IMR-90 (cell line): Measurements from ENCODE around the gene GPR171. TPM values are rescaled to one million over a fixed set of nuclear protein-coding genes. Genes with fewer than 3 reads are reported as not detected.

Source experiments
- ATAC-seq: fragments of 200-7000 bp; cut with Tn5 transposase; 2 replicates; pipeline ENCODE4 v1.9.1; 2020; ENCODE audit warnings: low read depth, mild to moderate bottlenecking, moderate library complexity
- BruUV-seq: library from RNA; stranded (reverse); fragments of 400-500 nt; replicated peaks from 2 replicates; lab custom pipeline; 2021; lab: Mats Ljungman, UMichigan
- CTCF ChIA-PET: fragments of 300-600 bp; formaldehyde crosslinking; extraction: SDS; loops from one replicate; lab custom pipeline; 2021; ENCODE audit warnings: antibody characterized with exemption; lab: Yijun Ruan, JAX
- POLR2A ChIA-PET: fragments of 300-600 bp; sonication (Branson Sonifier 250); formaldehyde crosslinking; loops from one replicate; lab custom pipeline; 2022; ENCODE audit warnings: antibody characterized with exemption; ENCODE audit not compliant: unreplicated experiment; lab: Charles Lee
- DNase-seq: peaks from one replicate; pipeline ENCODE4 v3.0.0; 2013
- H2AFZ ChIP-seq: replicated peaks from 2 replicates; pipeline ENCODE3; 2013; ENCODE audit warnings: low read length, mild to moderate bottlenecking; ENCODE audit not compliant: poor library complexity
- H2AK5ac ChIP-seq: 2 replicates; pipeline ENCODE4 v1.6.1; 2013; ENCODE audit warnings: low read depth, low read length, inconsistent platforms
- H2AK9ac ChIP-seq: replicated peaks from 2 replicates; pipeline ENCODE3; 2013; ENCODE audit warnings: mild to moderate bottlenecking, low read depth, low read length, moderate library complexity; ENCODE audit not compliant: poor library complexity
- H2BK120ac ChIP-seq: 2 replicates; pipeline ENCODE4 v1.6.1; 2013; ENCODE audit warnings: low read depth, low read length, inconsistent platforms
- H2BK15ac ChIP-seq: 3 replicates; pipeline ENCODE4 v1.6.1; 2013; ENCODE audit warnings: low read depth, low read length, inconsistent platforms
- H2BK20ac ChIP-seq: 2 replicates; pipeline ENCODE4 v1.6.1; 2013; ENCODE audit warnings: low read depth, mild to moderate bottlenecking, inconsistent platforms, low read length, moderate library complexity
- H2BK5ac ChIP-seq: 2 replicates; pipeline ENCODE4 v1.6.1; 2013; ENCODE audit warnings: mild to moderate bottlenecking, low read depth, low read length, inconsistent platforms; ENCODE audit not compliant: poor library complexity, severe bottlenecking
- H3K14ac ChIP-seq: replicated peaks from 2 replicates; pipeline ENCODE4 v1.6.1; 2013; ENCODE audit warnings: low read depth, low read length, inconsistent platforms
- H3K18ac ChIP-seq: 2 replicates; pipeline ENCODE4 v1.6.1; 2013; ENCODE audit warnings: low read depth, low read length, control low read depth
- H3K23ac ChIP-seq: 2 replicates; pipeline ENCODE4 v1.6.1; 2013; ENCODE audit warnings: low read depth, low read length, inconsistent platforms
- H3K27ac ChIP-seq: 2 replicates; pipeline ENCODE4 v1.5.1; 2013; ENCODE audit warnings: mild to moderate bottlenecking, control low read depth, low read length; ENCODE audit not compliant: insufficient read depth
- H3K27me3 ChIP-seq: 2 replicates; pipeline ENCODE4 v1.6.1; 2013; ENCODE audit warnings: low read length; ENCODE audit not compliant: control insufficient read depth, insufficient read depth
- H3K36me3 ChIP-seq: 2 replicates; pipeline ENCODE4 v1.6.1; 2013; ENCODE audit warnings: low read length, mixed read lengths; ENCODE audit not compliant: control insufficient read depth, insufficient read depth
- H3K4ac ChIP-seq: 2 replicates; pipeline ENCODE4 v1.6.1; 2013; ENCODE audit warnings: low read depth, low read length, inconsistent platforms
- H3K4me1 ChIP-seq: 2 replicates; pipeline ENCODE4 v1.6.1; 2013; ENCODE audit warnings: low read length, mixed read lengths; ENCODE audit not compliant: control insufficient read depth, insufficient read depth
- H3K4me2 ChIP-seq: 2 replicates; pipeline ENCODE4 v1.6.1; 2013; ENCODE audit warnings: low read depth, mild to moderate bottlenecking, control low read depth, low read length, moderate library complexity
- H3K4me3 ChIP-seq: 2 replicates; pipeline ENCODE4 v1.5.1; 2013; ENCODE audit warnings: low read depth, mild to moderate bottlenecking, control low read depth, low read length, moderate library complexity; ENCODE audit not compliant: insufficient read depth
- H3K56ac ChIP-seq: 2 replicates; pipeline ENCODE4 v1.6.1; 2013; ENCODE audit warnings: low read length, inconsistent platforms; ENCODE audit not compliant: insufficient read depth; ENCODE audit errors: extremely low read depth
- H3K79me1 ChIP-seq, 2 experiments: 2 replicates each; pipeline ENCODE4 v1.6.1; 2013; ENCODE audit warnings: low read length in 2 of 2, inconsistent platforms in 1 of 2, low read depth in 1 of 2
- H3K9ac ChIP-seq: 2 replicates; pipeline ENCODE4 v1.6.1; 2013; ENCODE audit warnings: low read depth, low read length, control low read depth
- H3K9me1 ChIP-seq: 2 replicates; pipeline ENCODE4 v1.6.1; 2013; ENCODE audit warnings: low read length, inconsistent platforms; ENCODE audit not compliant: insufficient read depth
- H3K9me3 ChIP-seq: 2 replicates; pipeline ENCODE4 v1.6.1; 2013; ENCODE audit warnings: low read length; ENCODE audit not compliant: control insufficient read depth, insufficient read depth
- H4K20me1 ChIP-seq: 2 replicates; pipeline ENCODE4 v1.6.1; 2013; ENCODE audit warnings: low read length, inconsistent platforms; ENCODE audit not compliant: insufficient read depth
- H4K5ac ChIP-seq: 2 replicates; pipeline ENCODE4 v1.6.1; 2013; ENCODE audit warnings: mild to moderate bottlenecking, low read depth, low read length, control low read depth
- H4K8ac ChIP-seq, 2 experiments: 2 replicates each; pipeline ENCODE4 v1.6.1; 2013; ENCODE audit warnings: low read depth in 2 of 2, low read length in 2 of 2, control low read depth in 1 of 2, inconsistent platforms in 1 of 2
- H4K91ac ChIP-seq: 2 replicates; pipeline ENCODE4 v1.6.1; 2013; ENCODE audit warnings: low read depth, low read length, inconsistent platforms; ENCODE audit not compliant: insufficient read depth
- CEBPB ChIP-seq: IDR thresholded peaks from 2 replicates; pipeline ENCODE4 v1.6.1; 2012; ENCODE audit warnings: low read depth, low read length, improper control_type of control experiment
- CHD1 ChIP-seq: IDR thresholded peaks from 2 replicates; pipeline ENCODE4 v1.6.1; 2012; ENCODE audit warnings: low read depth, low read length, improper control_type of control experiment
- CTCF ChIP-seq: conservative IDR thresholded peaks from 2 replicates; pipeline ENCODE4 v1.5.1; 2012; ENCODE audit warnings: mild to moderate bottlenecking, low read depth, low read length, improper control_type of control experiment
- FOS ChIP-seq: fragments of 150-350 bp; IDR thresholded peaks from 2 replicates; pipeline ENCODE4 v1.6.1; 2016; ENCODE audit warnings: low read depth, low read length
- MAFK ChIP-seq: IDR thresholded peaks from 2 replicates; pipeline ENCODE4 v1.6.1; 2012; ENCODE audit warnings: low read depth, low read length, improper control_type of control experiment
- MAZ ChIP-seq: IDR thresholded peaks from 2 replicates; pipeline ENCODE4 v1.6.1; 2012; ENCODE audit warnings: low read depth, mild to moderate bottlenecking, low read length, improper control_type of control experiment, moderate library complexity, borderline replicate concordance
- MXI1 ChIP-seq: IDR thresholded peaks from 2 replicates; pipeline ENCODE4 v1.6.1; 2012; ENCODE audit warnings: low read depth, mild to moderate bottlenecking, low read length, moderate library complexity, borderline replicate concordance
- POLR2A ChIP-seq: IDR thresholded peaks from 2 replicates; pipeline ENCODE4 v1.6.1; 2012; ENCODE audit warnings: mild to moderate bottlenecking, low read depth, low read length
- RAD21 ChIP-seq: IDR thresholded peaks from 2 replicates; pipeline ENCODE4 v1.6.1; 2012; ENCODE audit warnings: low read length, improper control_type of control experiment
- RCOR1 ChIP-seq: IDR thresholded peaks from 2 replicates; pipeline ENCODE4 v1.6.1; 2012; ENCODE audit warnings: mild to moderate bottlenecking, low read length, improper control_type of control experiment; ENCODE audit not compliant: insufficient replicate concordance
- RFX5 ChIP-seq: IDR thresholded peaks from 2 replicates; pipeline ENCODE4 v1.8.0; 2012; ENCODE audit warnings: low read depth, mild to moderate bottlenecking, low read length, moderate library complexity
- SMC3 ChIP-seq: fragments of 150-350 bp; IDR thresholded peaks from 2 replicates; pipeline ENCODE4 v1.6.1; 2016; ENCODE audit warnings: low read depth, mild to moderate bottlenecking, antibody characterized with exemption, low read length, moderate library complexity
- USF2 ChIP-seq: fragments of 150-350 bp; IDR thresholded peaks from 2 replicates; pipeline ENCODE4 v1.6.1; 2017; ENCODE audit warnings: mild to moderate bottlenecking, antibody characterized with exemption, low read length, low read depth
- WGBS, 2 experiments: methylation state at CpG; one replicate each; pipeline versions ENCODE4 v1.1.5 to v1.1.7; 2013; ENCODE audit warnings: missing lambda C conversion rate in 2 of 2; ENCODE audit not compliant: insufficient read length in 1 of 2; ENCODE audit errors: extremely low coverage in 2 of 2; 5-methylcytosine and 5-hydroxymethylcytosine counted together
- dilution Hi-C: fragments of 300-500 bp; cut with HindIII; formaldehyde crosslinking; loops from one replicate; pipeline ENCODE4 v1.14.3; 2018; ENCODE audit warnings: low sequenced_read_pairs; ENCODE audit not compliant: unreplicated experiment
- in situ Hi-C: fragments of 300-500 bp; cut with MboI; formaldehyde crosslinking; loops from 3 replicates; pipeline ENCODE4 v1.14.3; 2019; ENCODE audit warnings: low sequenced_read_pairs, inconsistent platforms, mixed read lengths
- intact Hi-C: fragments of 100-400 bp; cut with micrococcal nuclease; formaldehyde crosslinking; loops from 2 replicates; pipeline ENCODE4 v1.10.0; 2022
- polyA plus RNA-seq, 3 experiments: library from polyadenylated mRNA; depleted of rRNA; stranded (reverse); fragments of >200 nt; gene quantifications; 2 replicates each; pipeline ENCODE4 v1.2.3, GENCODE V29; 2012; ENCODE audit warnings: low replicate concordance in 1 of 3
- total RNA-seq: library from RNA; depleted of rRNA; stranded (reverse); fragments of >200 nt; gene quantifications from 2 replicates; pipeline ENCODE4 v1.2.3, GENCODE V29; 2012

GPR171 gene
- total and polyA plus RNA-seq, 2 of the 4 experiments (the other 2 are of a cell fraction): not detected

DNA sequence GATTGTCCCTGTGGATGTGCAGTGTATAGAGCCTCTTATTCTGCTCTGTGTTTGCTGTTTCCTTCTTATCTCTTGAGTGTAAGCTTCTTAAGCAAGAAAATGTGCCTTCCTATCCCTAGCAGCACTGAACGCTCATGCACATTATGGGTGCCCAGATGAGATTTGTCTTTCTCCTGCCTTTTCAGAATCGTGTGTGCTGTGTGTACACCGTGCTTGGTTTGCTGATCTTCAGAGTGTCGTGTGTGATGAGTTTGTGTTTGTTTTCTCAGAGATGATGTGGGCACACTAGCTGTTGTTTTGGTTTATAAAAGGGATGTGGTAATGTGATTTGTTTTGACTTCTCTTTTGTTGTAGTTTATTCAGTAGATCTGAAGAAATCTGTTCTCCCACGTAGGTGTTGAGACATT is 19.7 kb downstream of the GPR171 start:
- H3K56ac ChIP-seq: no peak overlapping the region
- H3K79me1 ChIP-seq: no peaks in the 10 kb centered on the region
- H3K9me1 ChIP-seq: peaks cover 3% of the 10 kb centered on the region; the same call in 1 of the 2 replicates
- peak overlapping the region; percentile 86 for H3K4me2 ChIP-seq
- no peaks in the 10 kb centered on the region; the same call in none of the 2 replicates for H3K27me3 ChIP-seq
- peak overlapping the region in 1 of 2 experiments; percentile 63; a peak in 2 of 4 replicates for H4K8ac ChIP-seq
- no peak overlapping the region for H3K9ac ChIP-seq
- TF ChIP-seq USF2: no peak
- TF ChIP-seq FOS: no peak
- no peak for TF ChIP-seq CTCF
- TF ChIP-seq RFX5: no peak
- TF ChIP-seq MAZ: no peak
- no peak for TF ChIP-seq CHD1
- TF ChIP-seq MXI1: no peak
- no peak for TF ChIP-seq RAD21
- TF ChIP-seq SMC3: no peak
- no peak for TF ChIP-seq MAFK
- TF ChIP-seq CEBPB: no peak
- TF ChIP-seq RCOR1: no peak
- no peak for TF ChIP-seq POLR2A
- H4K20me1 ChIP-seq: no peaks in the 10 kb centered on the region
- dilution Hi-C loops (no loop called here), in situ Hi-C loops (no loop called here), intact Hi-C loops (no loop called here)
- H2AK9ac ChIP-seq: no peak overlapping the region
- DNase-seq (no peak), ATAC-seq (peak; percentile 37; the same call in 1 of the 2 replicates)
- H3K4ac ChIP-seq: no peak overlapping the region
- no peak overlapping the region for H2BK5ac ChIP-seq
- H2BK120ac ChIP-seq: no peak overlapping the region
- H2AK5ac ChIP-seq: no peak overlapping the region
- no peak overlapping the region; the same call in 1 of the 2 replicates for H3K14ac ChIP-seq
- POLR2A ChIA-PET: interaction anchor here (0.5 kb wide), 1 partner anchor 1651 kb away, joined by 4 read pairs; no protein-coding TSS in a partner anchor
- H4K5ac ChIP-seq: peak overlapping the region; percentile 20; the same call in 1 of the 2 replicates
- no peak overlapping the region for H2BK20ac ChIP-seq
- CTCF ChIA-PET: interaction anchor here (1.0 kb wide), 1 partner anchor 35 kb away, joined by 3 read pairs; no protein-coding TSS in a partner anchor
- H3K4me3 ChIP-seq: no peak overlapping the region
- H2BK15ac ChIP-seq: no peak overlapping the region
- no peak overlapping the region for H3K27ac ChIP-seq
- H3K4me1 ChIP-seq: peaks cover 3% of the 10 kb centered on the region; the same call in 1 of the 2 replicates
- WGBS, 2 experiments: no CpG with 5 or more reads among the region's 5 CpGs
- no TSS peak for BruUV-seq
- H3K18ac ChIP-seq: no peak overlapping the region
- H3K23ac ChIP-seq: peak overlapping the region; percentile 80; the same call in 1 of the 2 replicates
- no peak overlapping the region for H4K91ac ChIP-seq
- no peaks in the 10 kb centered on the region for H3K9me3 ChIP-seq
- H2AFZ ChIP-seq: peak overlapping the region; percentile 61
- H3K36me3 ChIP-seq: no peaks in the 10 kb centered on the region
